SH-SY5Y (cell line): Measurements from ENCODE around the gene MAP7D2.

Experiments
- GATA2 ChIP-seq: IDR thresholded peaks from 2 replicates; pipeline ENCODE4 v1.6.1; 2011; ENCODE audit warnings: mild to moderate bottlenecking, low read depth, low read length
- GATA3 ChIP-seq: IDR thresholded peaks from 2 replicates; pipeline ENCODE4 v1.6.1; 2011; ENCODE audit warnings: low read depth, mild to moderate bottlenecking, low read length, moderate library complexity

DNA sequence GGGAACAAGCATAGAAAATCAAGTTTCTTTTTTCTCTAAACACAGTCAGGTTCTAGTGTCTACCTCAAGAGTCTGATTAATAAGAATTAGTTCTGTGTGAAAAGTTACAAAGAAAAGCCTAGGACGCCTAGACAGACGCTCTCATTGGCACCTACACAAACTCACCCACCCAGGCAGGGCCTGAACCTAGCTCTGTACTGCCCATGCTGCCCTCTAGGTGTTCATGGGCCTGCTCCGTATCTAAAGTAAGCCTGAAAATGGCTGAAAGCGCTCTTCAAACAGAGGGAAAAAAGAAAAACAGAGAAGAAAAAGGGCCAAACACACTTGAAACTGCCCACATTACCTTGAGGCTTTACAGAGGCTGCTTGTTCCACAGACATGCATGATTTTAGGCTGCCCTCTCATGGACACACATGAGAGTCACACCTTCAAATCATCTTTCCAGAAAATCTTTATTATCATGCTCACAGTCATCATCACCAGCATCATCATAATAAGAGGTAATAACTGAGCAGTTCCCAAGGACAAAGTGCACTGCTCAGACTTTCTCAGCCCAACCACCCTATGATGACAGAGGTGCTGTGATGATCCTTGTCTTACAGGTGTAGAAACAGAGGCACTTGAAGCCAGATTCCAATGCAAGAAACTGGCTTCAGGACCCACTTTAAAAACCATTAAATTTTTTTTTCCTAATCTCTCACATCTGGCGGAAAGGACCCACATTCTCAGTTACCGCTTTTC, 49.6 kb downstream of the MAP7D2 start:
- TF ChIP-seq GATA2 (no peak), GATA3 (no peak)
